Thoracic aorta (tissue), 2 donors: ENCODE results near the gene PACSIN1. TPM values are rescaled to one million over a fixed set of nuclear protein-coding genes. Genes with fewer than 3 reads are reported as not detected.

ENCODE experiments used
- ATAC-seq: fragments of 150-250 bp; one replicate; pipeline ENCODE4 v1.8.0; 2017; ENCODE audit warnings: low read depth; ENCODE audit not compliant: insufficient number of reproducible peaks, low FRiP score
- DNase-seq: peaks from one replicate; pipeline ENCODE4 v3.0.0-alpha.2; 2020; ENCODE audit warnings: low spot score
- H3K27ac ChIP-seq, 2 donors: fragments of 200-600 bp; sonication (generic); 1 replicate in 1 of 2; 2 replicates in 1 of 2; pipeline ENCODE4 v1.5.1; 2016; ENCODE audit warnings: mild to moderate bottlenecking in 2 of 2, moderate library complexity in 2 of 2
- H3K27me3 ChIP-seq: fragments of 200-600 bp; sonication (generic); replicated peaks from 2 replicates; pipeline ENCODE4 v1.6.0; 2016; ENCODE audit warnings: mild to moderate bottlenecking; ENCODE audit not compliant: insufficient read depth
- H3K36me3 ChIP-seq: fragments of 200-600 bp; sonication (generic); one replicate; pipeline ENCODE4 v1.5.1; 2016
- H3K4me1 ChIP-seq, 2 donors: fragments of 200-600 bp; sonication (generic); 1 replicate in 1 of 2; 2 replicates in 1 of 2; pipeline versions ENCODE4 v1.5.1 to v1.6.0; 2016; ENCODE audit warnings: low read depth in 2 of 2, mild to moderate bottlenecking in 1 of 2; ENCODE audit not compliant: control insufficient read depth in 1 of 2
- H3K4me3 ChIP-seq: fragments of 200-600 bp; sonication (generic); 2 replicates; pipeline ENCODE4 v1.5.1; 2016; ENCODE audit warnings: mild to moderate bottlenecking
- H3K9me3 ChIP-seq: fragments of 200-600 bp; sonication (generic); 2 replicates; pipeline ENCODE4 v1.5.1; 2016
- CTCF ChIP-seq: fragments of 200-600 bp; sonication (generic); IDR thresholded peaks from one replicate; pipeline ENCODE4 v1.5.1; 2019; ENCODE audit warnings: antibody characterized with exemption
- total RNA-seq, 2 donors: library from RNA; depleted of rRNA; stranded (reverse); fragments of >200 nt; gene quantifications; one replicate each; pipeline versions ENCODE4 v1.1.0 to v1.2.3, GENCODE V29; 2016

The PACSIN1 gene
- total RNA-seq, 2 donors from 2014 or later = 0.14 TPM; not detected in 1

GRCh38 chr6:34560366-34561226, 94.7 kb downstream of the PACSIN1 start:
- H3K4me1 ChIP-seq = no peaks in the 10 kb centered on the region
- no peak overlapping the region for H3K27ac ChIP-seq
- H3K27me3 ChIP-seq = no peaks in the 10 kb centered on the region
- no peaks in the 10 kb centered on the region for H3K36me3 ChIP-seq
- H3K4me3 ChIP-seq = no peak overlapping the region
- ATAC-seq = no peak
- no peak for DNase-seq
- H3K9me3 ChIP-seq = peaks cover 6% of the 10 kb centered on the region
- no peak for TF ChIP-seq CTCF

GRCh38 chr6:34561227-34561530, 95.3 kb downstream of the PACSIN1 start:
- DNase-seq (no peak), ATAC-seq (no peak)
- H3K4me1 ChIP-seq = no peaks in the 10 kb centered on the region
- no peaks in the 10 kb centered on the region for H3K36me3 ChIP-seq
- no peaks in the 10 kb centered on the region for H3K27me3 ChIP-seq
- H3K4me3 ChIP-seq = no peak overlapping the region
- H3K27ac ChIP-seq = no peak overlapping the region
- TF ChIP-seq CTCF = no peak
- peaks cover 6% of the 10 kb centered on the region for H3K9me3 ChIP-seq

GRCh38 chr6:34562350-34562749, 96.5 kb downstream of the PACSIN1 start:
- Histone ChIP-seq H3K4me3 (no peak overlapping the region), H3K4me1 (no peaks in the 10 kb centered on the region), H3K36me3 (no peaks in the 10 kb centered on the region), H3K9me3 (peaks cover 6% of the 10 kb centered on the region), H3K27ac (no peak overlapping the region), H3K27me3 (no peaks in the 10 kb centered on the region)
- DNase-seq (no peak), ATAC-seq (no peak)
- TF ChIP-seq CTCF = no peak

- Histone ChIP-seq H3K4me1 (no peaks in the 10 kb centered on the region), H3K36me3 (no peaks in the 10 kb centered on the region), H3K27ac (no peak overlapping the region), H3K4me3 (no peak overlapping the region), H3K27me3 (no peaks in the 10 kb centered on the region), H3K9me3 (peaks cover 6% of the 10 kb centered on the region)
- no peak for ATAC-seq
- no peak for TF ChIP-seq CTCF
- DNase-seq = no peak
Measured at GRCh38 chr6:34562861-34563512, 97.1 kb downstream of the PACSIN1 start.

- no peak overlapping the region for H3K27ac ChIP-seq
- no peaks in the 10 kb centered on the region for H3K4me1 ChIP-seq
- H3K4me3 ChIP-seq = no peak overlapping the region
- no peaks in the 10 kb centered on the region for H3K27me3 ChIP-seq
- TF ChIP-seq CTCF = no peak
- DNase-seq = no peak
- peaks cover 2% of the 10 kb centered on the region for H3K9me3 ChIP-seq
- no peaks in the 10 kb centered on the region for H3K36me3 ChIP-seq
- no peak for ATAC-seq
Measured at GRCh38 chr6:34563513-34563870, 97.6 kb downstream of the PACSIN1 start.
